Middle frontal gyrus (tissue), 1 donor: Measurements from ENCODE around the gene HAUS5.

ENCODE experiments used
- DNase-seq: peaks from one replicate; pipeline ENCODE4 v3.0.0-alpha.2; 2015; ENCODE audit warnings: low spot score; ENCODE audit errors: extremely low spot score

The HAUS5 gene

GRCh38 chr19:35607661-35608060 lies 4.9 kb upstream of the HAUS5 start:
- no peak for DNase-seq

- DNase-seq = no peak
These were observed 4.3 kb upstream of the HAUS5 start for GRCh38 chr19:35608251-35608650.

GRCh38 chr19:35609851-35610353 lies 2.6 kb upstream of the HAUS5 start:
- no peak for DNase-seq

DNA sequence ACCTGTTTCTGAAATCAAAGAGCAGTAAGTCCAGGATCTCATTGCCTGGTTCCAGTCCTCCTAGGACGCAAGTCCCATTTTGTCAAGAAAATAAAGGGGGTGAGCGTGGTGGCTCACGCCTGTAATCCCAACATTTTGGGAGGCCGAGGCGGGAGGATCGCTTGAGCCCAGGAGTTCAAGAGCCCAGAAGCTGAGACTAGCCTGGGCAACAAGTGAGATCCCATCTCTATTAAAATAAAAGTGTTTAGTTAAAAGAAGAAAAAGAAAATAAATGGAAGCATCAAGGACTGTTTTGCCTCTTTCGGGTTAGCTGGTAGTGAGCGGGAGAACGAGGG lies 344 bp upstream of the HAUS5 start:
- no peak for DNase-seq

GRCh38 chr19:35613574-35613973 lies 1.0 kb downstream of the HAUS5 start:
- DNase-seq = no peak

GRCh38 chr19:35615036-35615435 lies 2.5 kb downstream of the HAUS5 start:
- no peak for DNase-seq

- DNase-seq = no peak
These were observed 6.3 kb downstream of the HAUS5 start for GRCh38 chr19:35618857-35619256.

- no peak for DNase-seq
These were observed 6.9 kb downstream of the HAUS5 start for GRCh38 chr19:35619290-35619923.

- DNase-seq = no peak
These were observed 7.5 kb downstream of the HAUS5 start for GRCh38 chr19:35620001-35620400.

DNA sequence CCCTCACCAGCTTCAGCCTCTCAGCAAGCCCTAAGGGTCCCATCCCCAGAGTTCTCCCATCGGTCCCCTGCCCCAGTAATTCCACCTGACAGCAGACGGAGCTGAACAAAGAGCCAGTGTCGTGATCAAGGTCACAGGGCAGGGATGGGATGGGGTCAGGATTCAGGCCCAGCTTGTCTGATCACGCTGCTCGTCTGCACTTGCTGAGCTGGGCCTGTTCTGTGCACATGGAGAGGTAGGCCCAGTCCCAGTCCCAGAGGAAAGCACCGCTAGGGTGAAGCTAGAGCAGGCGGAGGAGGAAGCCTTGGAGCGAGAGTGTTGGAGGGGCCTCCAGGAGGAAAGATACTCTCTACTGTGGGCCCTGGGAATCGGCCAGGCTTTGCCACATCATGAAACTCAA lies 9.2 kb downstream of the HAUS5 start:
- no peak for DNase-seq

DNA sequence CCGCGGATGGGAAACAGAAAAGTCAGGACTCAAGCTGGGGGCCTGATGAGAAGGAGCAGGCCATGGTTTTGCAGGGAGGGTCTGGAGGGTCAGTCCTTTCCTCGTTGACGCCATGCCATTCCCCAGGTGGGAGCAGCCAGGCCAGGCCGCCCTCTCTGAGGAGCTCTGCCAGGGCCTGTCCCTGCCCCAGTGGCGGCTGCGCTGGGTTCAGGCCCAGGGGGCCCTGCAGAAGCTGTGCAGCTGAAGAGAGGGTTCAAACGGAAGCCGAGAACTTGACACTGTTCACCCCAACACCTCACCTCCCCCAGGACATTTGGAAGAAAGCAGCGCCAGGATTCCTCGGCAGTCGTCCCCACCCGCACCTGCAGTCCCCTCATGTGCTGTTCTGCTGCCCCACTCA lies 10.2 kb downstream of the HAUS5 start:
- DNase-seq = no peak

GRCh38 chr19:35623327-35624010 lies 10.9 kb downstream of the HAUS5 start:
- DNase-seq = peak; percentile 30

GRCh38 chr19:35628264-35628564 lies 15.7 kb downstream of the HAUS5 start:
- no peak for DNase-seq

- peak; percentile 96 for DNase-seq
These were observed 16.2 kb downstream of the HAUS5 start, which contains the start of gene RBM42 for GRCh38 chr19:35628565-35629331. RBM42 (plus strand) TSS chr19:35629036; CDS start chr19:35629154, 118 bp downstream.

DNA sequence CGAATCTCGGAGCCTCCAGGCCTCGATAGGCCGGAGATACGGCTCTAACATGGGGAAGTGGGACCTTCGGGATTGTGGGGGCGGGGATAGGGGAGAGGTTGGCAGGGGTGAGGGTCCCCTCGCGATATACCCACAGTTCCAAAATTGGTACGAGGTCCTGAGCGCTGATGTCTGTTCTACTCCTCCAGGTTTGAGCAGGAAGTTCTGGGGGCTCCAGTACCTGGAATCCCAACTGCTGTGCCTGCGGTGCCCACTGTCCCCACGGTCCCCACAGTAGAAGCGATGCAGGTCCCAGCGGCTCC lies 16.7 kb downstream of the HAUS5 start:
- no peak for DNase-seq

GRCh38 chr19:35633727-35634440 lies 21.3 kb downstream of the HAUS5 start:
- no peak for DNase-seq

DNA sequence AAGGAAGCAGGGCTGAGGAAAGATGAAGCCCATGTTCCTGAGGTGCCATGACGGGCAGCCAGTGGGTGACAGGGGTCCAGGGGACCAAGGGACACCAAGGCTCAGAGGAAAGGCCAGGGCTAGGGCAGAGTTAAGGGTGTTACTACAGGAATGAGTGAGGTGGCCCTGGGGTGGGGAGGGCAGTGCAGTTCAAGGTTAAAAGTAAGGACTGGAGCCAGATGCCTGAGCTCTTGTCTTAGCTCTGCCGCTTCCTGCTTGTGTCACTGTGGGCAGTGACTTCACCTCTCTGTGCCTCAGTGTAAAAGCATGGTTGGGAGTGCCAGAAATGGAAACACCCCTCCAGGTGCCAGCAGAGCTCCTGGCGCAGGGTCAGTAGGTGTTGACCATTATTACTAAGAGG lies 24.1 kb downstream of the HAUS5 start:
- DNase-seq = no peak

GRCh38 chr19:35637165-35637564 lies 24.6 kb downstream of the HAUS5 start:
- no peak for DNase-seq

DNA sequence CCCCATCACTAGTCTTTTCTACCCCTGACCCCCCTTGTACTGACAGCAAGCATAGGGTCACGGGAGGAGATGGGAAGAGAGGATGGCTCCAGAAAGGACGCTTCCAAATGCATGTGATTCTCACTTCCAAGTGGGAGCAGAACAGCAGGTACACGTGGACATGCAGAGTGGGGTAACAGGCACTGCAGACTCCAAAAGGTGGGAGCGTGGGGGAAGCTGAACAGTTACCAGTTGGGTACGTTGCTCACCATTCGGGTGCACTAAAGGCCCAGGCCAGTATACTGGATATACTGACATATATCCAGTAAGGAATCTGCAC lies 26.7 kb downstream of the HAUS5 start:
- no peak for DNase-seq

- no peak for DNase-seq
These were observed 27.3 kb downstream of the HAUS5 start for GRCh38 chr19:35639863-35640262.

- DNase-seq = no peak
These were observed 29.1 kb downstream of the HAUS5 start, which contains the start of gene ETV2 for GRCh38 chr19:35641515-35642151. ETV2 (plus strand) TSS chr19:35641745; CDS start chr19:35642461, 716 bp downstream.

GRCh38 chr19:35642312-35642711 lies 29.8 kb downstream of the HAUS5 start:
- no peak for DNase-seq
